Measurements from ENCODE around the gene RASSF4.

RASSF4 gene

GRCh38 chr10:44948642-44949041 is 11.0 kb upstream of the RASSF4 start:
- no peak for DNase-seq (ENCODE audit: low spot score)

- no peak for DNase-seq (ENCODE audit: low spot score)
These were observed 10.3 kb upstream of the RASSF4 start for GRCh38 chr10:44949127-44949802.

- DNase-seq (ENCODE audit: low spot score): no peak
These were observed 9.7 kb upstream of the RASSF4 start for GRCh38 chr10:44949915-44950314.

GRCh38 chr10:44950326-44951225 is 9.0 kb upstream of the RASSF4 start:
- DNase-seq (ENCODE audit: low spot score): no peak

- no peak for DNase-seq (ENCODE audit: low spot score)
These were observed 7.9 kb upstream of the RASSF4 start for GRCh38 chr10:44951576-44952226.

- no peak for DNase-seq (ENCODE audit: low spot score)
These were observed 6.8 kb upstream of the RASSF4 start for GRCh38 chr10:44952779-44953231.

GRCh38 chr10:44954042-44954441 is 5.6 kb upstream of the RASSF4 start:
- DNase-seq (ENCODE audit: low spot score): no peak

GRCh38 chr10:44954962-44955361 is 4.6 kb upstream of the RASSF4 start:
- no peak for DNase-seq (ENCODE audit: low spot score)

GRCh38 chr10:44955413-44956070 is 4.1 kb upstream of the RASSF4 start:
- DNase-seq (ENCODE audit: low spot score): no peak

GRCh38 chr10:44956226-44956625 is 3.4 kb upstream of the RASSF4 start:
- no peak for DNase-seq (ENCODE audit: low spot score)

- DNase-seq (ENCODE audit: low spot score): no peak
These were observed 2.6 kb upstream of the RASSF4 start for GRCh38 chr10:44956717-44957706.

- DNase-seq (ENCODE audit: low spot score): no peak
These were observed 1.3 kb upstream of the RASSF4 start for GRCh38 chr10:44958196-44958897.

GRCh38 chr10:44958898-44959246 is 730 bp upstream of the RASSF4 start:
- no peak for DNase-seq (ENCODE audit: low spot score)

GRCh38 chr10:44960088-44960460 is 472 bp downstream of the RASSF4 start:
- no peak for DNase-seq (ENCODE audit: low spot score)

GRCh38 chr10:44960482-44961229 is 1.1 kb downstream of the RASSF4 start:
- DNase-seq (ENCODE audit: low spot score): no peak

- DNase-seq (ENCODE audit: low spot score): no peak
These were observed 1.6 kb downstream of the RASSF4 start for GRCh38 chr10:44961230-44961571.

GRCh38 chr10:44961931-44962750 is 2.5 kb downstream of the RASSF4 start:
- DNase-seq (ENCODE audit: low spot score): no peak

GRCh38 chr10:44962870-44963738 is 3.5 kb downstream of the RASSF4 start:
- DNase-seq (ENCODE audit: low spot score): no peak

All from kidney capillary endothelial cell (primary cell).